ENCODE measurements around the gene TANC1. TPM values are rescaled to one million over a fixed set of nuclear protein-coding genes. Genes with fewer than 3 reads are reported as not detected.

TANC1 gene
- total and polyA plus RNA-seq, 2 of the 4 experiments (the other 2 are of a cell fraction): 10.2 to 12.9 TPM

DNA sequence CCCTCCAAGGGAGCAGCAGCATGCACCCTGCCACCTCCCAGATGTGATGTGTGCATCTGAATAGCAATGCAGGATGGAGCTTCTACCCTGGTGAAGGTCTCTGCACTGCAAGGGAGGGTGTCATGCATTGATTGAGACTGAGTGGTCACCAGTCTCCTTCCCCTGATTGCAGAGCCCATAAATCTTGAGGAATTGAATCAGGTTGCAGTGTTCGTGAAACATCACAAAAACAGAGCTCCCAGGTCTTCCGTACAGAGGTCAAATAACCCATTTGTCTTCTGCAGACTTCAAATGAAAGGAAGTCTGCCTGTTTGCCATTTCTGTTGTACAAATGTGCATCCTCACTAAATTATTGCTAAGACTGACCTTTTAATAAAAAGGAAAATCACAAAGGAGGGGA, 181.3 kb downstream of the TANC1 start:
- intact Hi-C loops (cut with micrococcal nuclease): no loop called here
- BruUV-seq (replicated peaks): no TSS peak

More for the DNA sequence above, 181.3 kb downstream of the TANC1 start:
- Histone ChIP-seq H2BK15ac (ENCODE audit: low read depth, low read length) (no peak overlapping the region), H3K4me2 (ENCODE audit: low read depth, low read length) (no peak overlapping the region), H3K27me3 (ENCODE audit: control insufficient read depth, insufficient read depth, low read length) (no peaks in the 10 kb centered on the region), H3K36me3 (ENCODE audit: control insufficient read depth, insufficient read depth, low read length) (peaks cover 19% of the 10 kb centered on the region), H4K5ac (ENCODE audit: low read depth, low read length) (no peak overlapping the region), H3K56ac (ENCODE audit: extremely low read depth, insufficient read depth, low read length) (no peak overlapping the region), H3K9me1 (ENCODE audit: insufficient read depth, low read length) (peaks cover 16% of the 10 kb centered on the region), H4K8ac (ENCODE audit: low read depth in 2 of 2, low read length in 2 of 2) (no peak overlapping the region), H2AK5ac (ENCODE audit: low read depth, low read length) (no peak overlapping the region), H3K27ac (ENCODE audit: insufficient read depth, low read length) (no peak overlapping the region), H3K9me3 (ENCODE audit: control insufficient read depth, insufficient read depth, low read length) (no peaks in the 10 kb centered on the region), H4K20me1 (ENCODE audit: insufficient read depth, low read length) (no peaks in the 10 kb centered on the region), H3K4ac (ENCODE audit: low read depth, low read length) (no peak overlapping the region; the same call in 1 of the 2 replicates), H3K23ac (ENCODE audit: low read depth, low read length) (no peak overlapping the region), H3K4me1 (ENCODE audit: control insufficient read depth, insufficient read depth, low read length) (peaks cover 19% of the 10 kb centered on the region), H3K4me3 (ENCODE audit: insufficient read depth, low read depth, low read length) (no peak overlapping the region), H2BK5ac (ENCODE audit: low read depth, low read length, poor library complexity, severe bottlenecking) (no peak overlapping the region), H4K91ac (ENCODE audit: insufficient read depth, low read depth, low read length) (no peak overlapping the region), H2AFZ (replicated peaks; ENCODE audit: low read length, poor library complexity) (no peak overlapping the region), H3K79me1 (ENCODE audit: low read depth in 1 of 2, low read length in 2 of 2) (peaks cover 11 to 34% of the 10 kb centered on the region in 2 experiments; a peak in 3 of 4 replicates), H3K14ac (replicated peaks; ENCODE audit: low read depth, low read length) (no peak overlapping the region), H2BK20ac (ENCODE audit: low read depth, low read length) (no peak overlapping the region), H3K9ac (ENCODE audit: low read depth, low read length) (no peak overlapping the region), H3K18ac (ENCODE audit: low read depth, low read length) (no peak overlapping the region), H2AK9ac (replicated peaks; ENCODE audit: low read depth, low read length, poor library complexity) (no peak overlapping the region), H2BK120ac (ENCODE audit: low read depth, low read length) (no peak overlapping the region; the same call in 1 of the 2 replicates)
- dilution Hi-C loops (cut with HindIII; ENCODE audit: low sequenced_read_pairs, unreplicated experiment): no loop called here
- DNase-seq (no peak), ATAC-seq (ENCODE audit: low read depth) (no peak)
- TF ChIP-seq MXI1 (IDR thresholded peaks at IDR 0.05; ENCODE audit: borderline replicate concordance, low read depth, low read length): no peak
- no peak for TF ChIP-seq MAFK (IDR thresholded peaks at IDR 0.05; ENCODE audit: low read depth, low read length)
- TF ChIP-seq RFX5 (IDR thresholded peaks at IDR 0.05; ENCODE audit: low read depth, low read length): no peak
- TF ChIP-seq NFE2L2 (IDR thresholded peaks at IDR 0.05; ENCODE audit: low read depth, low read length): no peak
- no peak for TF ChIP-seq BHLHE40 (IDR thresholded peaks at IDR 0.05; ENCODE audit: low read depth, low read length)
- TF ChIP-seq CEBPB (IDR thresholded peaks at IDR 0.05; ENCODE audit: low read depth, low read length): no peak
- TF ChIP-seq MAZ (IDR thresholded peaks at IDR 0.05; ENCODE audit: borderline replicate concordance, low read depth, low read length): no peak
- TF ChIP-seq, protein P1, sequence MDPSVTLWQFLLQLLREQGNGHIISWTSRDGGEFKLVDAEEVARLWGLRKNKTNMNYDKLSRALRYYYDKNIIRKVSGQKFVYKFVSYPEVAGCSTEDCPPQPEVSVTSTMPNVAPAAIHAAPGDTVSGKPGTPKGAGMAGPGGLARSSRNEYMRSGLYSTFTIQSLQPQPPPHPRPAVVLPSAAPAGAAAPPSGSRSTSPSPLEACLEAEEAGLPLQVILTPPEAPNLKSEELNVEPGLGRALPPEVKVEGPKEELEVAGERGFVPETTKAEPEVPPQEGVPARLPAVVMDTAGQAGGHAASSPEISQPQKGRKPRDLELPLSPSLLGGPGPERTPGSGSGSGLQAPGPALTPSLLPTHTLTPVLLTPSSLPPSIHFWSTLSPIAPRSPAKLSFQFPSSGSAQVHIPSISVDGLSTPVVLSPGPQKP (IDR thresholded peaks at IDR 0.05; ENCODE audit: borderline replicate concordance, low read depth, low read length): no peak
- TF ChIP-seq SMC3 (IDR thresholded peaks at IDR 0.05; ENCODE audit: low read depth, low read length): no peak
- no peak for TF ChIP-seq RAD21 (IDR thresholded peaks at IDR 0.05; ENCODE audit: low read length)
- TF ChIP-seq CTCF (conservative IDR thresholded peaks at IDR 0.05; ENCODE audit: low read depth, low read length): no peak
- no CpG with 5 or more reads among the region's 2 CpGs for WGBS, 2 experiments (ENCODE audit: extremely low coverage in 2 of 2, insufficient read length in 1 of 2)
- ChIA-PET CTCF (no interaction called here), POLR2A (ENCODE audit: unreplicated experiment) (no interaction called here)
- in situ Hi-C loops (cut with MboI; ENCODE audit: low sequenced_read_pairs): no loop called here

Data from IMR-90 (cell line).